Measurements from ENCODE around the gene HCFC2.

HCFC2 gene

GRCh38 chr12:104121001-104121400 lies 56.7 kb downstream of the HCFC2 start:
- no peak for DNase-seq (ENCODE audit: low spot score)

GRCh38 chr12:104122298-104122697 lies 58.0 kb downstream of the HCFC2 start:
- no peak for DNase-seq (ENCODE audit: low spot score)

GRCh38 chr12:104126548-104126947 lies 62.2 kb downstream of the HCFC2 start:
- DNase-seq (ENCODE audit: low spot score), result no peak

GRCh38 chr12:104130760-104131159 lies 66.4 kb downstream of the HCFC2 start:
- DNase-seq (ENCODE audit: low spot score), result no peak

GRCh38 chr12:104131609-104132008 lies 67.3 kb downstream of the HCFC2 start:
- DNase-seq (ENCODE audit: low spot score), result no peak

- no peak for DNase-seq (ENCODE audit: low spot score)
Measured at GRCh38 chr12:104132351-104132956, 68.1 kb downstream of the HCFC2 start.

- DNase-seq (ENCODE audit: low spot score), result no peak
Measured at GRCh38 chr12:104133321-104133720, 69.0 kb downstream of the HCFC2 start.

- DNase-seq (ENCODE audit: low spot score), result no peak
Measured at GRCh38 chr12:104133866-104134265, 69.5 kb downstream of the HCFC2 start.

GRCh38 chr12:104134882-104135281 lies 70.6 kb downstream of the HCFC2 start:
- DNase-seq (ENCODE audit: low spot score), result no peak

GRCh38 chr12:104136577-104136976 lies 72.2 kb downstream of the HCFC2 start:
- DNase-seq (ENCODE audit: low spot score), result no peak

- DNase-seq (ENCODE audit: low spot score), result peak; percentile 38
Measured at GRCh38 chr12:104137001-104137901, 72.9 kb downstream of the HCFC2 start.

- DNase-seq (ENCODE audit: low spot score), result peak; percentile 95
Measured at GRCh38 chr12:104137902-104138796, 73.8 kb downstream of the HCFC2 start, which contains the start of gene NFYB. Gene NFYB (minus strand): TSS chr12:104138210. CDS start chr12:104135453, 2,757 bp downstream.

- DNase-seq (ENCODE audit: low spot score), result no peak
Measured at GRCh38 chr12:104138797-104139152, 74.4 kb downstream of the HCFC2 start.

- DNase-seq (ENCODE audit: low spot score), result no peak
Measured at GRCh38 chr12:104142543-104142942, 78.2 kb downstream of the HCFC2 start.

- no peak for DNase-seq (ENCODE audit: low spot score)
Measured at GRCh38 chr12:104143002-104143401, 78.7 kb downstream of the HCFC2 start.

- no peak for DNase-seq (ENCODE audit: low spot score)
Measured at GRCh38 chr12:104143918-104144317, 79.6 kb downstream of the HCFC2 start.

- no peak for DNase-seq (ENCODE audit: low spot score)
Measured at GRCh38 chr12:104147346-104147745, 83.0 kb downstream of the HCFC2 start.

GRCh38 chr12:104150416-104150815 lies 86.1 kb downstream of the HCFC2 start:
- DNase-seq (ENCODE audit: low spot score), result no peak

GRCh38 chr12:104152685-104153241 lies 88.4 kb downstream of the HCFC2 start:
- no peak for DNase-seq (ENCODE audit: low spot score)

- DNase-seq (ENCODE audit: low spot score), result no peak
Measured at GRCh38 chr12:104154286-104154685, 90.0 kb downstream of the HCFC2 start.

GRCh38 chr12:104154806-104155205 lies 90.5 kb downstream of the HCFC2 start:
- DNase-seq (ENCODE audit: low spot score), result no peak
